Erythroblast (primary cell): ENCODE results near the gene GLCE.

Experiments used
- GATA1 ChIP-seq: IDR thresholded peaks from 2 replicates; pipeline ENCODE4 v1.6.1; 2011; ENCODE audit warnings: low read depth, mild to moderate bottlenecking, control low read depth, low read length, moderate library complexity
- POLR2A ChIP-seq: IDR thresholded peaks from 2 replicates; pipeline ENCODE4 v1.6.1; 2011; ENCODE audit warnings: mild to moderate bottlenecking, low read length

- no peak for TF ChIP-seq POLR2A
- TF ChIP-seq GATA1 = no peak
These were observed 5.8 kb upstream of the GLCE start for GRCh38 chr15:69154684-69155083.
